Tibial artery (tissue), 4 donors: Measurements from ENCODE around the gene GDPD2.

ENCODE experiments used
- DNase-seq, 2 donors: peaks; one replicate each; pipeline ENCODE4 v3.0.0-alpha.2; 2019
- H3K27ac ChIP-seq, 2 donors: fragments of 200-600 bp; sonication (generic) in 1 of 2; 1 replicate in 1 of 2; 2 replicates in 1 of 2; pipeline ENCODE4 v1.5.1; 2018 to 2019; ENCODE audit warnings: mild to moderate bottlenecking in 1 of 2
- H3K27me3 ChIP-seq, 2 donors: fragments of 200-600 bp; sonication (generic) in 1 of 2; one replicate each; pipeline versions ENCODE4 v1.5.1 to v1.6.0; 2016 to 2019
- H3K36me3 ChIP-seq, 3 donors: fragments of 200-600 bp; sonication (generic) in 2 of 3; one replicate each; pipeline ENCODE4 v1.5.1; 2016 to 2019; ENCODE audit warnings: mild to moderate bottlenecking in 2 of 3
- H3K4me1 ChIP-seq, 4 donors: fragments of 200-600 bp; sonication (generic) in 2 of 4; 1 replicate in 3 of 4; 2 replicates in 1 of 4; pipeline ENCODE4 v1.5.1; 2016 to 2019
- H3K4me3 ChIP-seq, 2 donors: fragments of 200-600 bp; sonication (generic) in 1 of 2; 1 replicate in 1 of 2; 2 replicates in 1 of 2; pipeline ENCODE4 v1.5.1; 2018 to 2019; ENCODE audit warnings: mild to moderate bottlenecking in 2 of 2
- H3K9me3 ChIP-seq, 3 donors: fragments of 200-600 bp; sonication (generic) in 1 of 3; one replicate each; pipeline ENCODE4 v1.5.1; 2016 to 2019
- CTCF ChIP-seq, 2 experiments: fragments of 200-600 bp in 1 of 2; fragments of 450-650 bp in 1 of 2; IDR thresholded peaks; one replicate each; pipeline ENCODE4 v1.5.1; 2017 to 2019; ENCODE audit warnings: antibody characterized with exemption in 2 of 2, mild to moderate bottlenecking in 1 of 2, moderate library complexity in 1 of 2
- intact Hi-C: fragments of 100-400 bp; cut with DNase I; formaldehyde crosslinking; loops from one replicate; pipeline ENCODE4 v1.15.0; 2023; ENCODE audit warnings: low total_unique reads

Gene GDPD2

GRCh38 chrX:70481471-70482270 lies 58.6 kb downstream of the GDPD2 start:
- H3K27ac ChIP-seq, result peak overlapping the region; percentile 79 to 80
- intact Hi-C loops, result no loop called here
- DNase-seq, result no peak
- no peak for TF ChIP-seq CTCF (IDR thresholded peaks at IDR 0.05)
- H3K4me1 ChIP-seq, result peaks cover 0 to 52% (median 22%) of the 10 kb centered on the region in 4 donors
- H3K9me3 ChIP-seq, result no peaks in the 10 kb centered on the region
- H3K36me3 ChIP-seq, result no peaks in the 10 kb centered on the region
- no peak overlapping the region for H3K4me3 ChIP-seq
- no peaks in the 10 kb centered on the region for H3K27me3 ChIP-seq

- Histone ChIP-seq H3K9me3 (no peaks in the 10 kb centered on the region), H3K4me3 (no peak overlapping the region), H3K36me3 (no peaks in the 10 kb centered on the region), H3K4me1 (peaks cover 0 to 46% (median 21%) of the 10 kb centered on the region in 4 donors), H3K27ac (no peak overlapping the region), H3K27me3 (no peaks in the 10 kb centered on the region)
- intact Hi-C loops, result no loop called here
- no peak for TF ChIP-seq CTCF (IDR thresholded peaks at IDR 0.05)
- DNase-seq, result no peak
These were observed 59.2 kb downstream of the GDPD2 start for GRCh38 chrX:70482300-70482699.
